H1 (cell line): ENCODE results near the gene ATP4A. TPM values are rescaled to one million over a fixed set of nuclear protein-coding genes. Genes with fewer than 3 reads are reported as not detected.

Source experiments
- CBX5 ChIP-seq: fragments of 300-800, 300-1000 bp; sonication (generic); IDR thresholded peaks from 2 replicates; pipeline ENCODE4 v1.7.1; 2016; ENCODE audit warnings: antibody characterized with exemption, low read length, low read depth
- CHD7 ChIP-seq: fragments of 300-600 bp; sonication (generic); IDR thresholded peaks from 2 replicates; pipeline ENCODE4 v1.7.1; 2012; ENCODE audit warnings: low read length, moderate library complexity, mild to moderate bottlenecking, inconsistent platforms; ENCODE audit not compliant: insufficient replicate concordance
- SUZ12 ChIP-seq: fragments of 200-600 bp; sonication (generic); IDR thresholded peaks from 2 replicates; pipeline ENCODE4 v1.6.1; 2012; ENCODE audit warnings: mild to moderate bottlenecking, inconsistent platforms, low read length, moderate library complexity, mixed read lengths
- TCF12 ChIP-seq: IDR thresholded peaks from 2 replicates; pipeline ENCODE4 v1.6.1; 2011; ENCODE audit warnings: low read depth, mild to moderate bottlenecking, low read length
- YY1 ChIP-seq: IDR thresholded peaks from 2 replicates; pipeline ENCODE4 v1.6.1; 2011; ENCODE audit warnings: low read depth, mild to moderate bottlenecking, low read length
- polyA plus RNA-seq, 7 experiments: library from polyadenylated mRNA; depleted of rRNA in 3 of 7; stranded (reverse) in 5 of 7; unstranded in 2 of 7; fragments of >200 nt in 5 of 7; fragments of 200-250 nt in 2 of 7; gene quantifications; 1 replicate in 5 of 7; 2 replicates in 1 of 7; 4 replicates in 1 of 7; pipeline versions ENCODE4 v1.2.1 to v1.2.3, GENCODE V29; 2011 to 2013; ENCODE audit warnings: missing spikeins in 2 of 7, mixed read lengths in 2 of 7
- total RNA-seq: library from RNA; stranded (reverse); fragmentation: NEBNext Ultra II Directional; extraction: Animal tissue kit (Norgen Biotek cat#: 25700); gene quantifications from 2 replicates; pipeline ENCODE4 v1.2.1, GENCODE V29; 2021

ATP4A gene
- total and polyA plus RNA-seq, 2 of the 8 experiments (the other 6 are each of a cell fraction or from before 2014, with no cell fraction given): 0.50 to 1.2 TPM

- no peak for TF ChIP-seq CHD7
- TF ChIP-seq SUZ12: no peak
- TF ChIP-seq YY1: no peak
- no peak for TF ChIP-seq CBX5
- no peak for TF ChIP-seq TCF12
Observed at GRCh38 chr19:35559281-35559659, 4.2 kb downstream of the ATP4A start (continued).
